Kidney (tissue), 14 donors: ENCODE results near the gene SLC9A3. TPM values are rescaled to one million over a fixed set of nuclear protein-coding genes. Genes with fewer than 3 reads are reported as not detected.
A peak's percentile ranks its signal among the peaks of the same experiment; 100 is the strongest.

Source experiments
- DNase-seq, 5 donors: peaks; one replicate each; pipeline ENCODE4 v3.0.0-alpha.2; 2013 to 2020
- FAIRE-seq: peaks from 2 replicates; lab custom pipeline; 2012; peaks lifted over from hg19 to GRCh38; lab: Jason Lieb, UNC
- H3K27ac ChIP-seq, 2 donors: one replicate each; pipeline ENCODE4 v1.7.0; 2013; ENCODE audit warnings: low read depth in 2 of 2, low read length in 2 of 2, inconsistent platforms in 1 of 2
- H3K27me3 ChIP-seq: one replicate; pipeline ENCODE4 v1.7.1; 2013; ENCODE audit warnings: low read length, inconsistent platforms; ENCODE audit not compliant: control insufficient read depth, insufficient read depth
- H3K36me3 ChIP-seq, 3 donors: one replicate each; pipeline versions ENCODE4 v1.7.0 to v1.7.1; 2013; ENCODE audit warnings: low read length in 3 of 3, control low read depth in 1 of 3, inconsistent platforms in 1 of 3; ENCODE audit not compliant: insufficient read depth in 3 of 3, control insufficient read depth in 2 of 3
- H3K4me1 ChIP-seq, 3 donors: one replicate each; pipeline versions ENCODE4 v1.7.0 to v1.7.1; 2013; ENCODE audit warnings: low read length in 3 of 3, inconsistent platforms in 1 of 3, low read depth in 1 of 3; ENCODE audit not compliant: control insufficient read depth in 2 of 3, insufficient read depth in 2 of 3
- H3K4me3 ChIP-seq, 3 donors: one replicate each; pipeline versions ENCODE4 v1.7.0 to v1.8.1; 2013; ENCODE audit warnings: low read length in 3 of 3, control low read depth in 1 of 3, inconsistent platforms in 1 of 3
- H3K9ac ChIP-seq, 3 donors: one replicate each; pipeline versions ENCODE4 v1.7.0 to v1.7.1; 2013; ENCODE audit warnings: low read length in 3 of 3, control low read depth in 1 of 3, inconsistent platforms in 1 of 3
- H3K9me3 ChIP-seq, 3 donors: one replicate each; pipeline versions ENCODE4 v1.7.0 to v1.7.1; 2013; ENCODE audit warnings: low read length in 3 of 3, control low read depth in 1 of 3, inconsistent platforms in 1 of 3; ENCODE audit not compliant: control insufficient read depth in 2 of 3, insufficient read depth in 1 of 3
- CTCF ChIP-seq: IDR thresholded peaks from 3 replicates; pipeline ENCODE4 v1.5.1; 2012; ENCODE audit warnings: mild to moderate bottlenecking, moderate library complexity, borderline replicate concordance; ENCODE audit not compliant: insufficient read depth; ENCODE audit errors: extremely low read depth
- intact Hi-C: fragments of 100-400 bp; cut with DNase I; formaldehyde crosslinking; loops from one replicate; pipeline ENCODE4 v1.11.1; 2022
- polyA plus RNA-seq: library from polyadenylated mRNA; stranded (reverse); fragments of 350-450 nt; fragmentation: Illumina TruSeq; extraction: RNeasy Lipid Tissue Mini Kit (QIAGEN cat#74804); gene quantifications from one replicate; pipeline ENCODE4 v1.2.3, GENCODE V29; 2014; ENCODE audit warnings: low read depth, low replicate concordance; ENCODE audit not compliant: insufficient read depth
- total RNA-seq: library from RNA; stranded (reverse); fragmentation: NEBNext Ultra II Directional; extraction: Animal tissue kit (Norgen Biotek cat#: 25700); gene quantifications from one replicate; pipeline ENCODE4 v1.2.1, GENCODE V29; 2021
- donor health status: control.
- donor health status: control.
- donor health status: control.
- donor health status: control.
- donor health status: control.
- donor health status: DM: yes; HTN: yes; CAD: no.
- donor health status: Normal renal cell carcinoma (clear cell type).

The SLC9A3 gene
- total and polyA plus RNA-seq, 2 donors from 2014 or later: 10.5 to 36.9 TPM

DNA sequence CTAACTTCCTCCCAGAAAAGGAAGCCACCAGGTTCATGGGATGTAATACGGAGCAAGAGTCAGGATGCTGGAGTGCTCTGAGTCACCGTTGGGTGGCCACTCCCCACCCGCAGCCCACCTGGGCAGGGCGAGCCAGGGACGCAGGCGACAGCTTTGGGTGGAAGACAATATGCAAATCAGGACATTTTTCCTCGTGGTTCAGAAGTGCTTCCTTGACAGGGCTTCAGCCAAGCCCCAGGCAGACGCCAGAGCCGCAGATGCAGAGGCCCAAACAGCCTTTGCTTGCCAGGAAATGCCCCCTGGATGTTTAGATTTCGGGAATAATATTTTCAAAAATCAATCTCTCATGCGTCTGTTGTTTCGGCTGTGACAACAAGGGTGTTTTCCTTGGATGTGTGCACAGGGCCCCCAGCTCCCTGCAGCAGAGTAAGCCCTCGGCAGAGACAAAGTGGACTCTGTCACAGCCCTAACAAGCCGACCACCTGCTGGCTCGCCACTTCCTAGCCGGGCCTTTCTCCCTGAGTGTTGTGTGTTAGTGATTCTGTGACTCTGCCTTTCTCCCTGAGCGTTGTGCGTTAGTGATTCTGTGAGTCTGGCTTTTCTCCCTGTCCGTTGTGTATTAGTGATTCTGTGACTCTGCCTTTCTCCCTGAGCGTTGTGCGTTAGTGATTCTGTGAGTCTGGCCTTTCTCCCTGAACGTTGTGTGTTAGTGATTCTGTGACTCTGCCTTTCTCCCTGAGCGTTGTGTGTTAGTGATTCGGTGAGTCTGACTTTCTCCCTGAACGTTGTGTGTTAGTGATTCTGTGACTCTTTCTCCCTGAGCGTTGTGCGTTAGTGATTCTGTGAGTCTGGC, 11.8 kb upstream of the SLC9A3 start:
- Histone ChIP-seq H3K4me3 (no peak overlapping the region), H3K27me3 (no peaks in the 10 kb centered on the region), H3K9ac (no peak overlapping the region), H3K36me3 (no peaks in the 10 kb centered on the region), H3K9me3 (no peaks in the 10 kb centered on the region), H3K4me1 (no peaks in the 10 kb centered on the region), H3K27ac (no peak overlapping the region)
- no peak for FAIRE-seq
- intact Hi-C loops: no loop called here
- no peak for TF ChIP-seq CTCF
- peak in 2 of 5 donors; percentile 20 to 54 for DNase-seq

DNA sequence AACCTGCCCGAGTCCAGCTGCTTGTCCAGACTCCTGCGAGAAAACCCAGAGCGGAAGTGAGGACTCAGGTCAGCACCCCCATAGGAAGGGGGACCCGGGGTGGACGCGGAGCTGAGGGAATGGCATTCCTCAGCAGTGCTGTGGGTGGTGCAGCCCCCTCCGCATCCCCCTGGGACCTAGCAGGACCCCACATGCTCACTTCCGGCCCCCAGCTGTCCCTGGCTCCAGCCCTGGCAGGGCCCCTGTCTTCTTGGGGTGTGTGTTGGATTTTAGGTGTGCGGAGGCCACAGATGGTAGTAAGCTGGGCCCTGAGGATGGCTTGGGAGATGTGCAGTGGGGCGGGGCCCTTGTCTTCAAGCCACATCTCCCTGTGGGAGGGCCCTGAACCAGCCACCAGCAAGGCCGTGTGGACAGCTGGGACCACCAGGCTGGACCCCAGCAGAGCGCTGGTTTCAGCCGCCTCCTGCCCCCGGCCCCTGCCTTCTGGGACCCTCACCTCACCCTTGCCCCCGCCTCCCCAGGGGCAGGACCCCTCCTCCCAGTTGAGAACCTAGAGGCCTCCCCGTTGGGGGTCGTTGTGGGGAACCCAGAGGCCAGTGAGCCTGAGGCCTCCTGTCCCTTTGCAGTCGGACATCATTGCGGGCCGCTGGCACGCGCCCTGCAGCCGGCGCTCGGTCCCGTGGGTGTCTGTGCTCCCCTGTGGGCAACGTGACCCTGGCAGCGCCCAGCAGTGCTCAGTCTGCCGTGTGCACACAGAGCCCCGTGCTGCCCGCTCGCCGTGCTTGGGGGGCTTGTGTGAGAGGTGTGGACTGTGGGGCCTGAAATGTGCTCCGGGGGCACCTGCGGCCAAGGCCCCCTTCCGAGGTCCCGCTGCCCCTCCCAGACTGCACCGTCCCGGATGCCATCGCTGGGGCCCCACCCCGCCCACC, 10.8 kb upstream of the SLC9A3 start:
- Histone ChIP-seq H3K36me3 (no peaks in the 10 kb centered on the region), H3K27ac (no peak overlapping the region), H3K27me3 (peaks cover 5% of the 10 kb centered on the region), H3K9me3 (no peaks in the 10 kb centered on the region), H3K9ac (no peak overlapping the region), H3K4me3 (no peak overlapping the region), H3K4me1 (no peaks in the 10 kb centered on the region)
- DNase-seq (peak in 2 of 5 donors; percentile 48 to 69), FAIRE-seq (no peak)
- intact Hi-C loops: no loop called here
- TF ChIP-seq CTCF: no peak

- H3K4me1 ChIP-seq: no peaks in the 10 kb centered on the region
- FAIRE-seq (no peak), DNase-seq (peak in 3 of 5 donors; percentile 23 to 72 (median 47))
- intact Hi-C loops: no loop called here
- peaks cover 12% of the 10 kb centered on the region for H3K27me3 ChIP-seq
- no peak overlapping the region for H3K27ac ChIP-seq
- H3K9me3 ChIP-seq: no peaks in the 10 kb centered on the region
- TF ChIP-seq CTCF: no peak
- H3K4me3 ChIP-seq: no peak overlapping the region
- no peaks in the 10 kb centered on the region for H3K36me3 ChIP-seq
- H3K9ac ChIP-seq: no peak overlapping the region
These were observed 9.9 kb upstream of the SLC9A3 start for GRCh38 chr5:533955-534742.
